Embryonic facial prominence (tissue), 1 donor: ENCODE measurements around the gene SPECC1.
"Not testable (repeated sequence)": the region's sequence is repeated elsewhere in the genome, so short reads cannot be mapped to it uniquely, and the experiment has no call there.

Experiments used
- DNase-seq: peaks from one replicate; pipeline ENCODE4 v3.0.0-alpha.2; 2016; ENCODE audit errors: extremely low spot score

SPECC1 gene

GRCh38 chr17:20092973-20093626 lies 83.9 kb downstream of the SPECC1 start:
- no peak for DNase-seq

GRCh38 chr17:20094777-20095176 lies 85.6 kb downstream of the SPECC1 start:
- no peak for DNase-seq

- DNase-seq, result no peak
Observed at GRCh38 chr17:20095336-20096080, 86.3 kb downstream of the SPECC1 start.

- no peak for DNase-seq
Observed at GRCh38 chr17:20096430-20096829, 87.3 kb downstream of the SPECC1 start.

- DNase-seq, result no peak
Observed at GRCh38 chr17:20097330-20097729, 88.2 kb downstream of the SPECC1 start.

GRCh38 chr17:20098314-20098713 lies 89.2 kb downstream of the SPECC1 start:
- no peak for DNase-seq

- DNase-seq, result not testable (repeated sequence)
Observed at GRCh38 chr17:20100806-20101205, 91.6 kb downstream of the SPECC1 start.

DNA sequence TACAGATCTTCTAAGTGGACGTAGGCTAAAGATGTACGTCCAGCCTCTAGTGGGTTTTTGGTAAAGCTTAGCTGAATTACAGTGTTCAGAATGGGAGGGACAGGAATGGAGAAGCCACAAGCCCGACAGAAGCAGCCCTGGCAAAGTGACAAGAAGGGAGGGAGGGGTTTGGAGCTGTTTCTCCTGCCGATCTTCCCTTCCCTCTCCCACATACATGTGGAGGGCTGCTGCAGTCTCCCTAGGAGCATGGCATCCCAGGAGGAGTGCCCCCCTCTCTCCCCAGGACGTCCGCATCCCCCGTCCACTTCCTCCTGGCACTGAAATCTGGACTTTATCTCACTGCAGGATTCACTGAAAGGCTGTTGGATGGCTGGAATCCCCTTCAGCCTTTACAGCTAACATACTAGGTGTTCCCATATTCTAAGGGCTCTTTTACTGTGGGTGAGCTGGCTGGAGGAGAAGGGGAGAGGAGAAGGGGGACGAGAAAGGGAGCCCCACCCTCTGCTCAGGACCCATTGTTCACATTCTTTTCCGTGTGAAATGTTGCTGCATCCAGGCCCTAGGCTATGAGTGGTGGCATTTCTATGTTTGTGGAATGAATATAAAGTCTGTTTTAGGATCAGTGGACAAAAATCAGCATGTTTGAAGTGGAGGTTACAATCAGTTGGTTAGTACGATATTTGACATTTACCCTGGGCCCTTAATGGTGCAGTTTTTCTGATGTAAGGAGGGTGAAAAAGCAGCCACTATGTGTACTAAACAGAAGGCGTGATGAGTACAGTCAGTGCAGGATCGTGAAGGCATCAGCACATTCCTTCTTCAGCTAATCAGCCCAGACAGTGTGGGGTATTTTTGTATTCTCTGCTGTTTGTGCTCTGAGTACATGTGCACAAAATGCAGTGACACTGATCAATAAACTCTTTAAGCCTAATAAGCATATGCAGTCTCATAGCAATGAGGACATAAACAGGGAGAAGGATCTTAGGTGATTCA lies 94.6 kb downstream of the SPECC1 start:
- DNase-seq, result no peak

- DNase-seq, result no peak
Observed at GRCh38 chr17:20105539-20106280, 96.6 kb downstream of the SPECC1 start.

GRCh38 chr17:20106446-20106845 lies 97.3 kb downstream of the SPECC1 start:
- DNase-seq, result not testable (repeated sequence)

DNA sequence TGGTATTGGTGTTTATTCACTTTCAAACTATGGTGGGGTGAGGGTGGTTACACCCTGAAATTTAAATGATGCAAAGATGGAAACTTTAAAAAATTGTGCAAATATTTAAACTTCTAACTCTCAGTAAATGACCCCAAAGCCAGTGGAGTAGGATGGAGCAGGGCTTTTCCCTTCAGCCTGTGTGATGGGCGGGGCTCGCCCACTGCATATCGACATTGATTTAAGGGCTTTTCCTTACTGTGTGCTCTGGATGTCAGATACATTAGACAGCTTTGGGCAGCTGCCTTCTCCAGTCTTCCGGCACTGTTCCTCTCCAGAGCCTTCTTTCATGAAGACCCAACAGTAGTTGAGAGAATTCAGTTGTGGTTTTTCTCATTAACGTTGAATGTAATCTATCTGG lies 99.9 kb downstream of the SPECC1 start:
- no peak for DNase-seq

GRCh38 chr17:20111538-20111937 lies 102.4 kb downstream of the SPECC1 start:
- DNase-seq, result no peak

DNA sequence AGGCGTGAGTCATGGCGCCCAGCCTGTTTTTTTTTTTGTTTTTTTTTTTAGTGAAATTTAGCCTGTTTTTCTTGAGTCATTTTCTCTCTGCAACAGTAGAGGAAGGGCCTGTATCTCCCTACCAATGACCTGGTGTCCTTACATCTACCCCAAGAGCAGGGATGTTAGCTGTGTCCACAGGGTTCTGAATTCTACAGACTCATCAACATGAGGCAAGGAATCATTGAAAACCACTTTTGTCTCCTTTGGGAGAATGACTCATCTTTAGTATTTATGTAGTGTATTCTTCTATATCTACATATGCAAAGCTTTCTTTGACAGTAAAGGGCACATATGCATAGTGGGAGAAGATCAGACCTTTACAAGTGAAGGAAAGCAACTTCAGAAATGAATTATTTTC lies 105.3 kb downstream of the SPECC1 start:
- no peak for DNase-seq

DNA sequence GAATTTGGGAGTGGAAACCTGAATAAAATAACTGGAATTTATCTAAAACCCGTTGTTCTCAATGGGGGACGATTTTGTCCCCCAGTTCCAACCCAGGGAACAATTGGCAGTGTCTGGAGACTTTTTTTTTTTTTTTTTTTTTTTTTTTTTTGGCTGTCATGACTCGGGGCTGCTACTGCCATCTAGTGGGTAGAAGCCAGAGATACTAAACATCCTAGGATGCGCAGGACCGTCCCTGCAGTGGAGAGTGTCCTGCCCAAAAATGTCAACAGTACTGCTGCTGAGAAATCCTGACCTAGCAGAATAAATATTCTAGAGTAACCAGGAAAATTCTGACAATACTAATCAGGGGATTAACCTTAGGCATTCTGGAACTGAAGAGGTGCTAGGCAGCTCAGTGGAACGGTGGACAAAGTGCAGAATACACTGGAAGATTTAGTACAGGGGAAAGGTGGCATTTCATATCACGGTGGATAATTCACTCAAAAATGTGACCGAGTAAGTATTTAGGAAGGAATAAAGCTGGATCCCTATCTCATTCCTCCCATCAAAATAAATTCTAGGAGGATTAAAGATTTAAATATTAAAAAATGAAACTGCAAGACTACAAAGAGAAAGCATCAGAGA lies 107.6 kb downstream of the SPECC1 start:
- no peak for DNase-seq

DNA sequence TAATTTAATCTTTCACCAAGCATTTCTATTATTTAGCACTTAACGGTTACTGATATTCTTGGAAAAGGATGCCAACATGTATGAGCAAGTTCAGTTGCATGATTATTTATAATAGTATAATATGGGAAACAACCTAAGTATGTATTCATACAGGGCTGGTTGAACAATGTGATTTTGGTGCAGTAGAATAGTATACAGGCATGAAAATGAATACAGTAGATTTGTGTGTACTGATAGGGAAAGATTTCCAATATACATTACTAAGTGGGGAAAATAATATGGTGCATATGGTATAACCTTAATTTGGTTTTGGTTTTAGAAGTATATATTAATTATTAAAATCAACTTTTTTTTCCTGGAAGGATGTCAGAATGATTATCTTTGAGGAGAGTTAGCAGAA lies 109.1 kb downstream of the SPECC1 start:
- no peak for DNase-seq

GRCh38 chr17:20120836-20121235 lies 111.7 kb downstream of the SPECC1 start:
- no peak for DNase-seq

GRCh38 chr17:20121359-20122253 lies 112.4 kb downstream of the SPECC1 start:
- DNase-seq, result no peak

GRCh38 chr17:20122254-20122879 lies 113.2 kb downstream of the SPECC1 start:
- DNase-seq, result no peak

DNA sequence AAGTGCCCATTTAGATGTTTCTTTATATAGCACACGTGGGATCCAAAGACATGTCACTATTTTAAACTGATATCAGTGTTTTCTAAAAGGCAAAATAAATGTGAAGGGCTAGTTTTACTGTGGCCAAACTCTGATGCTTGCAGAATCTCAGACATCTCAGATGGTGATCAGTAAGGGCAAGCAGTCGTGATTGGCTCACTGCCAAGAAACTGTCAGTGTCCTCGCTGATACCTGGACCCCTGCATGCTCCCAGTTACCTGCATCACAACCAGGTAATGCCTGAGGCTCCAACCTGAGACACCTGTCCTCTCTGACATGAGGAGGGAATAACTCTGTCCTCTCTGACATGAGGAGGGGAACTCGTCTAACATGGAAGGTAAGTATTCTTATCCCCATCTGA lies 114.0 kb downstream of the SPECC1 start:
- no peak for DNase-seq

DNA sequence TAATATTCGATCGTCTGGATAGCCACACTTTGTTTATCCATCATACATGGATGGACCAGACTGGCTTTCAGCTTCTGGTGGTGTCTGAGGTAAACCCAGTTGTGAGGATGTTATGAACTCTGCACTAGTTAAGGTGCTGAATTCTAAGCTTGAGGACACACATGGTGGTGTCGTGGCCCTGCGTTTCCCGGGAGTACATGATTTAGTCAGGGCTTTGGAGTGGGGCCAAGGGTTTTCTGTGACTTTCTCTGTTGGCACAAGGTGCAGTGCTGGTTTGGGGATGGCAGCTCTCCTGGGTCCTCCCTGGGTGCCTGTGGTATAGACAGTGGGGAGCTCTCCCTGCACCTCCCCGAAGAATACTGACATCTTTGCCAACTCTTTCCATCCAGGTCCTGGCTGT lies 116.6 kb downstream of the SPECC1 start:
- no peak for DNase-seq
